ENCODE data around the gene RASD1. TPM values are rescaled to one million over a fixed set of nuclear protein-coding genes. Genes with fewer than 3 reads are reported as not detected.

RASD1 gene
- total RNA-seq, 1 donor from 2014 or later, result 2.1 TPM

DNA sequence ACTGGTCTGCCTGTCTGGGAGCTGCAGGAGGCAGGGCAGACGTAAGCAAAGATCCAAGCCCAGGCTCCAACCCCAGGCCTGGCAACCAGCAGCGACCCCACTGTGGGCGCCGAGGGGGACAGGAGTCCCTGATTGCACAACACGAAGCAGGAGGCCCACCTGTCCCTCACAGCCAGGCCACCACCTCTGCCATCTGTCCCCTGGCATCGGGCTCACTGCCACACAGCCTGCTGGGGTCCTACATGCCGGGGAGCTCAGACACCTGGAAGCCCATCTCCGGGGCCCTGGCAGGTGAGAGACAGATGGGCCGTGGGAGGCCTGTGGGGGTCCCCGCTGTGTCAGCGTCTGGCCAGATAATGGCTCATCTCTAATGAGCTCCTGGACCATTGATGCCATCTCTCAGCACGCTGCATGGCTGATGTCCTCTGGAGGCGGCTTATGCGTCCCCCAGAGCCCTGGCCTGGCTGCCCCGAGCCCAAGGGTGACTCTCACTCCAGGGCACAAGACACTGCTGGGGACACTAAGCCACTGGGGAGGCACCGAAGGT is 11.3 kb upstream of the RASD1 start:
- no peaks in the 10 kb centered on the region for H3K27me3 Mint-ChIP-seq (ENCODE audit: low read depth)
- no peaks in the 10 kb centered on the region for H3K4me1 Mint-ChIP-seq
- no peak for DNase-seq (ENCODE audit: low spot score in 2 of 2, unreplicated experiment in 2 of 2)
- TF ChIP-seq, protein P1, sequence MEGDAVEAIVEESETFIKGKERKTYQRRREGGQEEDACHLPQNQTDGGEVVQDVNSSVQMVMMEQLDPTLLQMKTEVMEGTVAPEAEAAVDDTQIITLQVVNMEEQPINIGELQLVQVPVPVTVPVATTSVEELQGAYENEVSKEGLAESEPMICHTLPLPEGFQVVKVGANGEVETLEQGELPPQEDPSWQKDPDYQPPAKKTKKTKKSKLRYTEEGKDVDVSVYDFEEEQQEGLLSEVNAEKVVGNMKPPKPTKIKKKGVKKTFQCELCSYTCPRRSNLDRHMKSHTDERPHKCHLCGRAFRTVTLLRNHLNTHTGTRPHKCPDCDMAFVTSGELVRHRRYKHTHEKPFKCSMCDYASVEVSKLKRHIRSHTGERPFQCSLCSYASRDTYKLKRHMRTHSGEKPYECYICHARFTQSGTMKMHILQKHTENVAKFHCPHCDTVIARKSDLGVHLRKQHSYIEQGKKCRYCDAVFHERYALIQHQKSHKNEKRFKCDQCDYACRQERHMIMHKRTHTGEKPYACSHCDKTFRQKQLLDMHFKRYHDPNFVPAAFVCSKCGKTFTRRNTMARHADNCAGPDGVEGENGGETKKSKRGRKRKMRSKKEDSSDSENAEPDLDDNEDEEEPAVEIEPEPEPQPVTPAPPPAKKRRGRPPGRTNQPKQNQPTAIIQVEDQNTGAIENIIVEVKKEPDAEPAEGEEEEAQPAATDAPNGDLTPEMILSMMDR (IDR thresholded peaks at IDR 0.05; ENCODE audit: unreplicated experiment), result no peak
- H3K36me3 Mint-ChIP-seq, result no peaks in the 10 kb centered on the region
- no peak overlapping the region for H3K4me3 Mint-ChIP-seq
- no peak overlapping the region for H3K27ac Mint-ChIP-seq
- no peaks in the 10 kb centered on the region for H3K9me3 Mint-ChIP-seq

DNA sequence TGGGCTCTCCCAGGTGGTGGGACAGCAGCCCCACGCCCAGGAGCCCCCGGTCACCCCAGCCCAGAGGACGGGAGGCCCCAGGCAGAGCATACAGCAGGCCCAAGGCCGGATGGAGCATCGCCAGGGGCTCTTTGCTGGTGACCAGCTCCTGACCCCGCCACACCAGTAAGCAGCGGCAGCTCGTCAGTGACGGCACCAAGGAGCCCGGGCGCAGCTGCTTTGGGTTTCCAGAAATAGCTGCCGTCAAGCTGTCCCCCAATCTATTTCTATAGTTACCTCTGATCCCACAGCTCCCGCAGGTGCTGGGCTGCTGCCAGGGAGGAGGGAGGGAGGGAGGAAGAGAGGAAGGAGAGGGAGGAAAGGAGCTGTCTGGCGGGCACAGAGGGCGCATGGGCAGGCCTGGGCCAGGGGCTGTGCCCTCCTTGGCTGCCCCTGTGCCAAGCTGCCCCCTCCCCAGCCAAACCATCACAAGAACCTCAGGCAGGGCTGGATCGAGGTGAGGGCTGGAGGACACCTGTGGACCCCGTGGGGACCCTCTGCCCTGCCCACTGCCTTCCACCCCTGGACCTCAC is 10.8 kb upstream of the RASD1 start:
- Mint-ChIP-seq H3K27me3 (ENCODE audit: low read depth) (no peaks in the 10 kb centered on the region), H3K4me3 (no peak overlapping the region), H3K9me3 (no peaks in the 10 kb centered on the region), H3K4me1 (no peaks in the 10 kb centered on the region), H3K36me3 (no peaks in the 10 kb centered on the region), H3K27ac (no peak overlapping the region)
- no peak for DNase-seq (ENCODE audit: low spot score in 2 of 2, unreplicated experiment in 2 of 2)
- TF ChIP-seq, protein P1 (IDR thresholded peaks at IDR 0.05; ENCODE audit: unreplicated experiment), result no peak

DNA sequence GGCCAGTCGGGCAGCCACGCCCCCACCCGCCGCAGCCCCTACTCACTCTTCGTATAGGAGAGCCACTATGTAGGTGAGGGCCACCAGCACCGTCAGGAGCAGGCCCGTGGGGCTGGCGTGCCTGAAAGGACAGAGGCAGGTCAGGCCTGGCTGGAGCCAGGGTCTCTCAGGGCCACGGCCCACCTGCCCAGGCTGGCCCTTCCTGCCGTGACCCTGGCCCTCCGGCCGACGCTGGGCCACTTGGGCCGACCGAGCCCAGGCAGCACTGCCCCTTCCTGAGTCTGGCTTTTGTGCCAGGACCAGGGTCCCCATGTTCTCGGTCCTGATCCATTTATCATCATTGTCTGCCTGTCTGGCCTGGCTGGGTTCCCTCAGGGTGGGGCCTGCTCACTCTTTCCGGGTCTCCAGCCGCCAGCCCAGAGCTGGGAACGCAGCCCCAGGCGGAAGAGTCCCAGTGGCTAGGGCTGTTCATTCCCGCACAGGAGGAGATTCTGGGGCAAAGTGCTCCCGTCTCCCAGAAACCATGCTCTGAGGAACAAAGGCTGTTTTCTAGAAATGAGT is 10.1 kb upstream of the RASD1 start:
- H3K36me3 Mint-ChIP-seq, result no peaks in the 10 kb centered on the region
- TF ChIP-seq, protein P1 (IDR thresholded peaks at IDR 0.05; ENCODE audit: unreplicated experiment), result no peak
- no peaks in the 10 kb centered on the region for H3K4me1 Mint-ChIP-seq
- no peaks in the 10 kb centered on the region for H3K9me3 Mint-ChIP-seq
- no peak overlapping the region for H3K27ac Mint-ChIP-seq
- H3K4me3 Mint-ChIP-seq, result no peak overlapping the region
- DNase-seq (ENCODE audit: low spot score in 2 of 2, unreplicated experiment in 2 of 2), result no peak
- H3K27me3 Mint-ChIP-seq (ENCODE audit: low read depth), result no peaks in the 10 kb centered on the region

DNA sequence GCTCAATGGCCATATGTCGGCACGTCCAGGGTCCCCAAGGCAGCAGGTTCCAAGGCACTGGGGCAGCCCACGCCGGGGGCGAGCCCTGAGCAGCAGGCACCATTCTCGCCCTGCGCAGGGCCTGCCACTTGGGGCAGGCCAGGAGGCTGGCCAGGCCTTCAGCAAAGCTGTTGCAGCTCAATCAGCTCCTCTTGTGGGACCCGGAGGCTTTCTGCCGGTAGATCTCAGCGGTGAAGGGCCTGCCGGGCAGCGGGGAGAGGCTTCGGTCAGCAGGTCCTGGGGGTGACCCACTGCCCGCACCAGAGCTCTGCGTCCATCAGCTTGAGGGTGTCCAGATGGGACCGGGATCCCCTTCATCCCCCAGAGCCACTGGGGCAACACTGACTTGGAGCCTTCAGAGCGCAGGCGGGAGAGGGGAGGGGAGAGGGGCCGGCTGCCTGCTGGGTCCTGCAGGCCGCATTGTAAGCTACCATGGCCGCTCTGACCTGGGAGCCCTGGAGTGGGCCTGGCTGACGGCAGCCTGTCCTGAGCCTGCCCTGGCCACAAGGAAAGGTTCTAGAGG is 9.5 kb upstream of the RASD1 start:
- Mint-ChIP-seq H3K9me3 (no peaks in the 10 kb centered on the region), H3K36me3 (no peaks in the 10 kb centered on the region), H3K4me1 (no peaks in the 10 kb centered on the region), H3K27ac (no peak overlapping the region), H3K4me3 (no peak overlapping the region), H3K27me3 (ENCODE audit: low read depth) (peaks cover 3% of the 10 kb centered on the region)
- DNase-seq (ENCODE audit: low spot score in 2 of 2, unreplicated experiment in 2 of 2), result no peak
- TF ChIP-seq, protein P1 (IDR thresholded peaks at IDR 0.05; ENCODE audit: unreplicated experiment), result no peak

DNA sequence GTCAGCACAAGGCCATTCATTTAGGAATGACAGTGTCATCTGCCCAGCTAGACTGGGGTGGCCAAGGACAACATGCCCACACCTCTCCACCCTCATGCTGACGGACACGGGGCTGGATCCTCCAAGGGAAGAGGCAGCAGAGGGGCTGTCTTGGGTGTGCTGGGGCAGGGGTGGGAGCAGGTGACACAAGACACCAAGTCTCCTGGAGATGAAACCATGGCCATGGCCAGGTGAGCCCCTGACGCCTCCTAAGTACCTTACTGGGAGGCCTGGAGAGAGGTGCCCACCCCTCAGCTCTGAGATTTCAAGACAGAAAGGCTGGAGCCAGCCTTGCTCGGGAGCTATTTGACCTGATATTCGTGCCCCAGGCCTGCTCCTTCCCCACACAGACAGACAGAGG is 9.0 kb upstream of the RASD1 start:
- no peak overlapping the region for H3K4me3 Mint-ChIP-seq
- TF ChIP-seq, protein P1 (IDR thresholded peaks at IDR 0.05; ENCODE audit: unreplicated experiment), result no peak
- H3K36me3 Mint-ChIP-seq, result no peaks in the 10 kb centered on the region
- no peak overlapping the region for H3K27ac Mint-ChIP-seq
- no peaks in the 10 kb centered on the region for H3K9me3 Mint-ChIP-seq
- DNase-seq (ENCODE audit: low spot score in 2 of 2, unreplicated experiment in 2 of 2), result no peak
- H3K4me1 Mint-ChIP-seq, result no peaks in the 10 kb centered on the region
- H3K27me3 Mint-ChIP-seq (ENCODE audit: low read depth), result peaks cover 5% of the 10 kb centered on the region
